T-helper 2 cell treated with Interferon-gamma antibody and Interleukin-4, amounts not matched to agents 5 μg/mL and 100 μg/mL, for 36 hours (primary cell): ENCODE results near the gene GPHA2.

Experiments
- DNase-seq: peaks from one replicate; pipeline ENCODE4 v3.0.0; 2021; ENCODE audit warnings: low spot score
- H3K27ac Mint-ChIP-seq: one replicate; pipeline ENCODE4 v1.8.0; 2021; ENCODE audit warnings: mild to moderate bottlenecking, mixed read lengths
- H3K27me3 Mint-ChIP-seq: one replicate; pipeline ENCODE4 v1.8.0; 2021; ENCODE audit warnings: low read depth, mixed read lengths
- H3K36me3 Mint-ChIP-seq: one replicate; pipeline ENCODE4 v1.8.0; 2021; ENCODE audit warnings: low read depth, mixed read lengths
- H3K4me1 Mint-ChIP-seq: one replicate; pipeline ENCODE4 v1.8.0; 2021; ENCODE audit warnings: low read depth, mixed read lengths
- H3K4me3 Mint-ChIP-seq: one replicate; pipeline ENCODE4 v1.8.0; 2022; ENCODE audit warnings: mild to moderate bottlenecking, moderate library complexity, mixed read lengths
- H3K9me3 Mint-ChIP-seq: one replicate; pipeline ENCODE4 v1.8.0; 2021; ENCODE audit warnings: mixed read lengths

GPHA2 gene

DNA sequence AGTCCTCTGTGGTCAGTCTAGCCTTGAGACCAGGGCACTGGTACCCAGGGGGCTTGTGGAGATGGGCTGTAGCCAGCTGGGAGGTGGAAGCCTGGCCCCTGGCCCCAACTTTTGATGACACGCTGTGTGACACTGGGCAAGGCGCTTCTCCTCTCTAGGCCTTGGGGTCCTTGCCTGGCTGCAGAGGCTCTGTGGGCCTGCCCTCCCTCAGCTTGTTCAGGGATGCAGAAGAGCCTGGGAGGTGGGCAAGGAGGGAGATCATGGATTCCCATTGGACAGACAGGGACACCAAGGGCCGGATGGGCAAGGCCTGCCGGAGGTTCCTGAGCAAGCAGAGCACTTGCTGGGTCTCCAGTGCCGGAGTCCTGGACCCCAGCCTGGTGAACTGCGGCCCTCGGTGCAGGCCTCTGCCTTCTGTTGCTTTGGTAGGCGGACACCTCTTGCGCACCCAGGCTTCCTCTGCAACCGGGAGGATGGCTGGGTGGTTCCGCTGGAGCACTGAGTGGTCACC lies 12.5 kb downstream of the GPHA2 start:
- DNase-seq = no peak
- no peaks in the 10 kb centered on the region for H3K27me3 Mint-ChIP-seq
- H3K4me1 Mint-ChIP-seq = peaks cover 7% of the 10 kb centered on the region
- H3K9me3 Mint-ChIP-seq = no peaks in the 10 kb centered on the region
- H3K36me3 Mint-ChIP-seq = peaks cover 2% of the 10 kb centered on the region
- H3K4me3 Mint-ChIP-seq = peak overlapping the region; percentile 21
- H3K27ac Mint-ChIP-seq = peak overlapping the region; percentile 36

- Mint-ChIP-seq H3K27me3 (no peaks in the 10 kb centered on the region), H3K9me3 (no peaks in the 10 kb centered on the region), H3K27ac (peak overlapping the region; percentile 26), H3K4me3 (no peak overlapping the region), H3K36me3 (no peaks in the 10 kb centered on the region), H3K4me1 (peaks cover 19% of the 10 kb centered on the region)
- DNase-seq = no peak
These were observed 14.3 kb downstream of the GPHA2 start for GRCh38 chr11:64921384-64921783.

DNA sequence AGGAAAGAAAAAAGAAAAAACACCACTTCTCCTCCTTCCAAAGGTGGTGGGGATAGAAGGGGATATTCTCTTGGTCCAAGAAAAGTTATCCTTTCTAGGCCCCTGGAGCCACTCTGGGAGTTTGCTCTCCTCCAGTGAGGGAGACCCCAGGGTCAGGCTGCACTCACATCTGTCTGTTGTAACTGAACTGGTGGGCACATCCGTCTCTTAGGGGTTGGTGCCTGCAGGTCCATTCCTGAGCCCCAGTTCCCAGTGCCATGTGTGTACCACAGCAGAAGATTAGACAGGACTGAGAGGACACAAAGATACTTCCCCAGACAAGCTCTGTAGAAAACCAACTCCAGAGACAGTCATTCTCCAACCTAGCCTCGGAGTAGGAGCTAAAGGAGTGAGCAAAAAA lies 15.6 kb downstream of the GPHA2 start:
- H3K27me3 Mint-ChIP-seq = no peaks in the 10 kb centered on the region
- no peak overlapping the region for H3K27ac Mint-ChIP-seq
- H3K9me3 Mint-ChIP-seq = no peaks in the 10 kb centered on the region
- DNase-seq = no peak
- no peaks in the 10 kb centered on the region for H3K36me3 Mint-ChIP-seq
- no peak overlapping the region for H3K4me3 Mint-ChIP-seq
- peaks cover 23% of the 10 kb centered on the region for H3K4me1 Mint-ChIP-seq

DNA sequence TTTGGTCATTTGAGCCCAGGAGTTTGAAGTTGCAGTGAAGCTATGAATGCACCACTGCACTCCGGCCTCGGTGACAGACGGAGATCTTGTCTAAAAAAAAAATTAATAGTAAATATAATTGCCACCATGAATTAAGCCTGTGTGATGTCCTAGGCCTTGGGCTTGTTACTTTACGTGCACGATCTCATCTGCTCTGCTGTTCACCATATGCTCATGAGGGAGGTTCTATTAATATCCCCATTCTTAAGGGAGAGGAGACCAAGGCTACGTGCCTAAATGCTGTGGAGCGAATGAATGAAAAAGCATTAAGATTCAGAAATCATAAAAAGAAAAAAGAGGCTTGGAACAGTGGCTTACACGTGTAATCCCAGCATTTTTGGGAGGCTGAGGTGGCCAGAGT lies 16.1 kb downstream of the GPHA2 start:
- Mint-ChIP-seq H3K4me3 (no peak overlapping the region), H3K9me3 (no peaks in the 10 kb centered on the region), H3K27me3 (no peaks in the 10 kb centered on the region), H3K27ac (no peak overlapping the region), H3K36me3 (no peaks in the 10 kb centered on the region), H3K4me1 (peaks cover 23% of the 10 kb centered on the region)
- DNase-seq = no peak

DNA sequence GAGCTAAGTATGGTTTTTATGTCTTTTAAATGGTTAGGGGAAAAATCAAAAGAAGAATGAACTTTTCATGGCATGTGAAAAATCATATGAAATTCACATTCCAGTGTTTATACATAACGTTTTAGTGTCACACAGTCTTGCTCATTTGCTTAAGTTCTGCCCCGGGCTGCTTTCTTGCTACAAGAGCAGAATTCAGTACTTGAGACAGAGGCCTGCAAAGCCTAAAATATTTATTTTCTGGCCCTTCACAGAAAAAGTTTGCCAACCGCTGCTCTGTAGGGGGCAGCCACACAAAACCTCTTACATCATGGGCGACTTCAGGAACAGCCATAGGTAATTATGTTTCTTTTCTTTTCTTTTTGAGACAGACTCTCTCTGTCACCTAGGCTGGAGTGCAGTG lies 17.7 kb downstream of the GPHA2 start:
- Mint-ChIP-seq H3K4me3 (peak overlapping the region; percentile 97), H3K9me3 (no peaks in the 10 kb centered on the region), H3K27me3 (no peaks in the 10 kb centered on the region), H3K36me3 (no peaks in the 10 kb centered on the region), H3K27ac (peak overlapping the region; percentile 97), H3K4me1 (peaks cover 20% of the 10 kb centered on the region)
- DNase-seq = no peak

GRCh38 chr11:64917663-64917995 lies 18.1 kb downstream of the GPHA2 start:
- no peaks in the 10 kb centered on the region for H3K9me3 Mint-ChIP-seq
- H3K36me3 Mint-ChIP-seq = no peaks in the 10 kb centered on the region

GRCh38 chr11:64916775-64917662 lies 18.7 kb downstream of the GPHA2 start, which contains the start of gene ATG2A:
Gene ATG2A, minus strand, starts transcription at chr11:64917209. Its CDS starts 74 bp downstream, at chr11:64917135.
- Mint-ChIP-seq H3K27ac (peak within 1 kb of the TSS; percentile 97), H3K4me1 (peaks cover 20% of the 10 kb centered on the region), H3K36me3 (no peaks in the 10 kb centered on the region), H3K9me3 (no peaks in the 10 kb centered on the region), H3K27me3 (no peaks in the 10 kb centered on the region), H3K4me3 (peak within 1 kb of the TSS; percentile 97)
- DNase-seq = peak; percentile 99

More at GRCh38 chr11:64917663-64917995, 18.1 kb downstream of the GPHA2 start:
- Mint-ChIP-seq H3K27me3 (no peaks in the 10 kb centered on the region), H3K4me3 (peak overlapping the region; percentile 97), H3K27ac (peak overlapping the region; percentile 97), H3K4me1 (peaks cover 20% of the 10 kb centered on the region)
- no peak for DNase-seq

DNA sequence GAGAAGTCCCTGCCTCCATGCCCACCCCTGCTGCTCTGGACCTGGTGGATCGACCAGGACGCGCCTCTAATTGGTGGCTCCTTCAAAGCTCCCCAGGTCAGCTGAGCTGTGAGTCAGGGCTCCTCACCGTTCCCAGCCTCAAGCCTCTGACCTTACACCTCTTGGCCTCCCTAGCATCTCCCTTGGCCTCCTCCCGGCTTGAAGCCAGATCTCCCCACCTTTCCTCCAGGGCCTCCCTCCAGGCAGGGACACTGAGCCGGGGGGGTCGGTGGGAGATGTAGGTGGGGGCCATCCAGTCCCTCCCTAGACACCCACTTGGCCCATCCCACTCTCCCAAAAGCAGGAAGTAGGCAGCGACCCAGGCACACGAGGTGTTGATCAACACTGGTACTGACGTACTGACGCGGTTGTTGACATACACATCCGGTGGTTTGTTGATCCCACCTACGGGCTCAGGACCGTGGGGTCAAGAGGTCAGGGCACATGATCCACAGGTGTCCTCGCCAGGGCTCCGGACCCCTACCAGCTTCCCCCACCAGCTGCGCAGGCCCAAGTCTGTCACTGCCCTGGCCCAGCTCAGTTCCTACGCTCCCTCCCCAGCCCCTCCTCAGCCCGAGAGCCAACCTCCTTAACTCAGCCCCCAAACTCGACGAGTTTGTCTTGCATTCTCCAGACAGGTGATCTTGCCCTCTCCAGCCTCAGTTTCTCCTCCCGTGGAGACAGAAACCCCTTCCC lies 19.5 kb downstream of the GPHA2 start:
- Mint-ChIP-seq H3K27ac (peak overlapping the region; percentile 97), H3K4me1 (peaks cover 20% of the 10 kb centered on the region), H3K27me3 (no peaks in the 10 kb centered on the region), H3K36me3 (no peaks in the 10 kb centered on the region), H3K4me3 (peak overlapping the region; percentile 97), H3K9me3 (no peaks in the 10 kb centered on the region)
- peak; percentile 39 for DNase-seq

DNA sequence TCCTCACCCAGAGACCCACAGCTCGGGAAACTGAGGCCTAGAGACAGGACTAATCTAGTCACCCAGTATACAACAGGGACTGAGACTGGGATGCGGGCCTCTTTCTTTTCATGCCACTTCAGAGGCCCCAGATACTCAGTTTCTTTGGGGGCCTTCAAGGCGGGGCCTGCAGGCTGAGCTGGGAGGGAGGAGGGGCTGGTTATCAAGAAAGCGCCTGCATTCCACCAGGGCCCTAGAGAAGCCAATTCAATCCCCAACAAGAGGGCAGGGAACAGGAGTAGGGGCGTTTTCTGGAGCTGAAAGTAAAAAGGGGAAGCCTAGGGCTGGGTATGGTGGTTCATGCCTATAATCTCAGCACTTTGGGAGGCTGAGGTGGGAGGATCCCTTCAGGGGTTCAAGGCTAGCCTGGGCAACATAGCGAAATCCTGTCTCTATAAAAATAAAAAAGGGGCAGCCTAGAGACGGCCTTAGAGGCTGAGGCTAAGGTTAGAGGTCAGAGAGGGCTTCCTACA lies 20.3 kb downstream of the GPHA2 start:
- peak overlapping the region; percentile 97 for H3K4me3 Mint-ChIP-seq
- peaks cover 20% of the 10 kb centered on the region for H3K4me1 Mint-ChIP-seq
- DNase-seq = no peak
- peaks cover 3% of the 10 kb centered on the region for H3K36me3 Mint-ChIP-seq
- peak overlapping the region; percentile 97 for H3K27ac Mint-ChIP-seq
- no peaks in the 10 kb centered on the region for H3K9me3 Mint-ChIP-seq
- no peaks in the 10 kb centered on the region for H3K27me3 Mint-ChIP-seq

GRCh38 chr11:64914123-64914522 lies 21.6 kb downstream of the GPHA2 start:
- Mint-ChIP-seq H3K4me3 (no peak overlapping the region), H3K27ac (peak overlapping the region; percentile 49)
- DNase-seq = no peak

DNA sequence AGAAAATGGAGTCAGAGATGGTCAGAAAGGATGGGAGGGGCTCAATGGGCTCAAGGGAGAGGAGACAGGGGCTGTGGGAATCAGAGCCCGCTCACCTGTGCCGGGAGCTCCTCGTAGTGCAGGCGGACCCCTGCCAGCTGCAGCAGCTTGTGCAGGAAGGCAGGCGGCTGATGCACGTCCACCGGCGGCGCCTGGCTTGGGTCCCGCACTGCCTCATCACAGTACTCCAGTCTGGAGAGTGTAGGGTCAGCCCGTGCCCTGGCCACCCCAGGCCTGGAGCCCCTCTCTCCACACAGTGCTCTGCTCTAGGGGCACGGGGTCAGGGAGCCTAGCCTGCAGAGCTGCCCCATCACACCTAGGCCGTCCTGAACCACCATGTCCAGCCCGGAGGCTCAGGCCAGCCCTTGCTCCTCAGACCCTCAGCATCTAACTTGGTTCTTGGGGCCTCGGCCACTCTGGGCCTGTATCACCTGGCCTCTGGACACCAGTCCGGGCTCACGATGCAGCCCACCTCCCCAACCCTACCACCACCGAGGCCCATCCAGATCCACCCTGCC lies 22.4 kb downstream of the GPHA2 start:
- Mint-ChIP-seq H3K27me3 (no peaks in the 10 kb centered on the region), H3K27ac (no peak overlapping the region), H3K4me3 (no peak overlapping the region), H3K36me3 (peaks cover 5% of the 10 kb centered on the region), H3K9me3 (no peaks in the 10 kb centered on the region), H3K4me1 (peaks cover 20% of the 10 kb centered on the region)
- DNase-seq = no peak

More at GRCh38 chr11:64914123-64914522, 21.6 kb downstream of the GPHA2 start:
- Mint-ChIP-seq H3K4me1 (peaks cover 20% of the 10 kb centered on the region), H3K9me3 (no peaks in the 10 kb centered on the region), H3K36me3 (peaks cover 3% of the 10 kb centered on the region), H3K27me3 (no peaks in the 10 kb centered on the region)

- Mint-ChIP-seq H3K4me3 (no peak overlapping the region), H3K27ac (no peak overlapping the region), H3K27me3 (no peaks in the 10 kb centered on the region), H3K9me3 (no peaks in the 10 kb centered on the region), H3K36me3 (peaks cover 9% of the 10 kb centered on the region), H3K4me1 (peaks cover 9% of the 10 kb centered on the region)
- DNase-seq = no peak
These were observed 24.0 kb downstream of the GPHA2 start for GRCh38 chr11:64911689-64912088.

DNA sequence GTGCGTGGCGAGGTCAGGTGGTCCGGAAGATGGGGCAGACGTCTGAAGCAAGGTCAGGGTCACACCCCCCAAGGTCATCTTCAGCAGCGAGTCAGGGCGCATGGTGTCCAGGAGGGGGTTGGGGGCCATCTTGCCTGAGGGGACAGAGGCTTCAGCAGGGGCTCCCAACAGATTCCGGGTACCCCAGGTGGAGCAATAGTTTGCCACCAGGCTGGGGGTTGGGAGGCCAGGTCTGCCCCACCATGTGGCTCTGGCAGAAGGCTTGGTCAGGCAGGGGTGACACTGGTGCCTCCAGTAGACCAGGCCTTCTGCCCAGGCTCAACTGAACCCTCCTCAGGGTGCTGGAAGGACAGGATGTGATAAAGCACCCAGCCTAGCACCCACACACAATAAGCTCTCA lies 24.6 kb downstream of the GPHA2 start:
- no peaks in the 10 kb centered on the region for H3K27me3 Mint-ChIP-seq
- no peak overlapping the region for H3K27ac Mint-ChIP-seq
- no peak for DNase-seq
- H3K9me3 Mint-ChIP-seq = no peaks in the 10 kb centered on the region
- H3K36me3 Mint-ChIP-seq = peaks cover 9% of the 10 kb centered on the region
- H3K4me3 Mint-ChIP-seq = no peak overlapping the region
- peaks cover 5% of the 10 kb centered on the region for H3K4me1 Mint-ChIP-seq
